Measurements from ENCODE around the gene MOB3B.
"Not testable (repeated sequence)": the region's sequence is repeated elsewhere in the genome, so short reads cannot be mapped to it uniquely, and the experiment has no call there.

MOB3B gene

DNA sequence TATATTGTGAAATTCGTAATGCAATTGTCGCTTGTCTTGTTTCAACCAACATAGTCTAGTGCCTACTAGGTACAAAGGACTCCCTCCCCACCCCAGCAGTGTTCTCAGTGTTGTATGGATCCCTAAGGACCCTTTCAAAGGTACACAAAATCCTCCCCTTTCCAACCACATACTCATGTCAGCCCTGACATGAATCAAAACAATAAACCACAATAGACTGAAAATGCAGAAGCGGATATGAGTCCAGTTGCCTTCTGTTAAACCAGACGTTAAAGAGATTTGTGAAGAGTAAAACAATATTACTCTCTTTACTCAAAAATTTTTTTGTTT lies 87.9 kb downstream of the MOB3B start:
- no peak for DNase-seq

DNA sequence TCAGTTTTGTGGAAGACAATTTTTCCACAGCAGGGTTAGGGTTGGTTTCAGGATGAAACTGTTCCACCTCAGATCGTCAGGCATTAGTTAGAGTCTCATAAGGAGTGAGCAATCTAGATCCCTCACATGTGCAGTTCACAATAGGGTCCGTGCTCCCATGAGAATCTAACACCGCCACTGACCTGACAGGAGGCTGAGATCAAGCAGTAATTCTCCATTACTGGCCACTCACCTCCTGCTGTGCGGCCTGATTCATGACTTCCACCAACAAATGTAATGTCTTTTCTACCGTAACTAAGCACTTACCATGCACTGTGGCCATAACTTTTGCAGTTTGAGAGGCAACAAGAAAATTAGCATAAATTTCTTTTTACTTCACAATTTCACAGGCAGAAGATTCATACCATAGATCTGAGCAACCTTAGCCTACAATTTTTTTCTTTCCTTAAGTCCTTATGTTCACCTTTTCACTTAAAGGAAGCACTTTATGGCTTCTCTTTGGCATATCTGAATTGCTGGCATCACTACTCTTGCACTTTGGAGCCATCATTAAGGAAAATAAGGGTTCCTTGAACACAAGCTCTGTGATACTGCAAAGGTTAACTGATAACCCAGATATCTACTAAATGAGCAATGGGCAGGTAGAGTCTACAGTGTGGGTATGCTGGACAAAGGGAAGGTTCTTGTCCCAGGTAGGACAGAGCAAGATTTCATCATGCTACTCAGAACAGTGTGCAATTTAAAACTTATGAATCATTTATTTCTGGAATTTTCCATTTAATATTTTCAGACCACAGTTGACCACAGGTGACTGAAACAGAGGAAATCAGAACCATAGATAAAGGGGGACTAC lies 88.5 kb downstream of the MOB3B start:
- no peak for DNase-seq

- DNase-seq, result no peak
Observed at GRCh38 chr9:27438522-27438921, 91.1 kb downstream of the MOB3B start.

DNA sequence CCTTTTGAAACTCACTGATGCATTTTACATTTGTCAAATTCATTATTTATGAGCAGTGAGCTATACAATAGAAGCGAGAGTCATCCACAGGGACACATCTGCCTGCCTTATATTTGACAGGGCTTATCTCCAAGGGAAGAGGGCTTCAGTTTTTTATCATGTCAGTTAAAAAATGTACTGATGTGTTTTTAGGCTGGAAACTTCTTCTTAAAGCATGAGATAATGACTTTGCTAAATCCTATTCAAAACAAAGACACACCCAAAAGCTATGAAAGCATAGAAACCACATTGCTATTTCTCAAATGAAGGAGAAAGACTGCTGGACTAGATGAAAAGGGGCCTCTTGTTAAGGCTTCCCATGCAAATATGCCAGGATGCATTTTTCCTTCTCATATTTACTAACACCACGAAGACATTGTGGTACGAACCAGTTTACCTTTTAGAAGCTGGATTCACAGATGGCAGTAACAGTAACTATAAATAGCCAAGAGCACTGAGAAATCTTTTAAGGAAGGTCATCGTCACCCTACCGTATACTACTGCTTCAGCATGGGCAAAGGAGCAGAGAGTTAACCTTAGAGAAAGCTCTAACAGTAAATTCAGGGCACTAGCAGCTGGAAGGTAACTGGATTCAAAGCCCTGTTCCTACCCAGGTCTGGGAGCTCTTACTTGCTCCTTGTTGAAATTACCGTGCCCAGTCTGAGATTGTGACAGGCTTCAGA lies 91.8 kb downstream of the MOB3B start:
- DNase-seq, result no peak

DNA sequence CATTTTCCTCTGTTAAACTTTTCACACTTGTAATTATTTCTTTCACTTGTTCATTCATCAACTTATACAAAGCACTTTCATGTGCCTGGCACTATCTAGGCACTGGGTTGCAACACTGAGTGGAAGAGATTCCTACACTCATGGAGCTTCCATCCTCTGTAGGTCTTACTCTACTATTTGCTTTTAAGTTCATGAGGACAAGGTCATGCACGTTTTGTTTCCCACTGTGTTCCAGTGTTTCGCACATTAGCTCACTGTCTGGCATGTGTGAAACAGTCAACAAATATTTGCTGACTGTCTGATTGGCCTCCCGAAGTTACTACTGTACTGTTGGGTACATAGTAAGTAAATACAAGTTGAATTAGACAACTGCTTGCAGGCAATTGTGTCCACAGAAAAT lies 93.4 kb downstream of the MOB3B start:
- no peak for DNase-seq

DNA sequence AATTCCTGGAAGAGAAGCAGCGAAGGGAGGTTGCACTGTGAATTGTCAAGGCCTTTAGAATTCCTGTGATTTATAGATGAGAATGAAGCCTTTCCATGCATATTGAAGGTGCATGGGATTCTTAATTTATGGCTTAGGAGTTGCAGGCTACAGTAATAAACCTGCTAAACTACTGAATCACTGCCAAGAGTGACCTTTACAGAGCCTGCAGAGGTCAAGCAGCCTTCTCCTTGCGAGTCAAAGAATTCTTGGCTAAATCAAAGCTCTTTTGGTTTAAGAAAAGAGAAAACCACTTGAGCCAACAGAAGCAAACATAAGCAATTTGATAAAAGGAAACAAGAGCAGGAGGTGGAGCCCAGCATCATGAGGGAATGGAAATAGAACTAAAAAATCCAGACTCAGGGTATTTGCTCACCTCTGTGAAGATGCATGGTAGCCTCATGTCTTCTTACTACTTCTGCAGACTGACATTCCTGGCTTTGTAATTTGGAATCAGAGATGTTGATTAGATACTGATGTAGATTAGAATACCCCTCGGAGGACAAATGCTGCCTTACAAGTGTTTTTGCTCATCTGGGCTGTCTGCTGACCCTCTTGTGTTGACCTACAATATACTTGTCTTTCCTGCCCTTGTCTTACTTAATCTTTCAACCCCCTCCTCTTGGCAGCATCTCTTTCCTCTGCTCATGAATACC lies 95.8 kb downstream of the MOB3B start:
- no peak for DNase-seq

DNA sequence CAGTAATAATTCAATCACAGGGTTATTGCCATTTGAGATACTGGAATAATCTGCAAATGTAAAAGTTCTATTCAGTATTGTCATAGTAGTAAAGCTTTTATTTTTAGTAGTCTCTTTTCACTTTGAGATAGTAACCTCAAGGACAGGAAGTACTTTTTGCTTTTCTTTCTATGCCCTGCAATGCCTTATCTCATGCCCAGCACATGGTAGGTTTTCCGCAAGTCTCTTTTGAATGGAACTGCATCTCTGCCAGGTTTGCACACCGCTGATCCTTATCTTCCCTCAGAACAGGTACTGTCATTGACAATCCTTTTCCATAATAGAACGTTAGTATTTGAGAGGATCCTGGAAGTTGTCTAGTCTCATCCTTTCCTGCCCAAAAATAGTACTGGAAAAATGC lies 97.3 kb downstream of the MOB3B start:
- no peak for DNase-seq

- DNase-seq, result no peak
Observed at GRCh38 chr9:27431543-27432147, 98.0 kb downstream of the MOB3B start.

DNA sequence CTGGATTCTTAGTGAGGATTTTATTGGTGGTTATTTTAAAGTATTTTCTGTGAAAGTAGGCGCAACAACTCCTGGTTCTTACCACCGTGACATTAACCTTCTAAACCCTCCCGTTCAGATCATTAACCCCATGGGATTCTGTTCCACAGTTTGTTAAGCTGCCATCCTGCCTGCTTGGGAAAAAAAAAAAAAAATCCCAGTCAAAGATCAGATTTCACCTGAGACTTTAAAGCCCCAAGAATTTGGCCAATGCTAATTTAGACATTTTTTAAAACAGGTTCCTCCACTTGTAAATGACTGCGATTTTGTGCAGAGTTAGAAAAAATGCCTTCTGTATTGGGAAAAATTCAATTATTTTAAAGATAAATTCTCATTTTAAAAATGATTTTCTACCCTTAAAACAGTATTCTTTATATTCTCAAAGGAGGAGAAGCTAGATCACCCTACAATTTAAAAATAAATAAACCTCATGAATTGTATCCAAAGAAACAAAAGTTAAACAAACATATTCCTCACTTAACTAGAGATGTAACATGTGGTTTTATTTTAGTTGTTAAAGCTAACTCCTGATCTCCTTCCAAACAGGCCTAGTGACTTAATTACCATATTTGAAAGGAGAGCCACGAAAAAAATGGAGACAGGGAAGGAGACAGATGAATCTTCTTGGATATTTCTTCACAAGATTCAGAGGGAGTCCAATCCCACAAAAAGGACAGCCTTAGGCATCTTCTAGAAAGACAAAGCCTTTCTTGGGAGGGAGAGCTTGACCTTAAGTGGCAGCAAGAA lies 98.7 kb downstream of the MOB3B start:
- DNase-seq, result no peak

GRCh38 chr9:27429917-27430316 lies 99.7 kb downstream of the MOB3B start:
- no peak for DNase-seq

GRCh38 chr9:27429436-27429835 lies 100.2 kb downstream of the MOB3B start:
- DNase-seq, result no peak

- DNase-seq, result no peak
Observed at GRCh38 chr9:27428551-27428950, 101.1 kb downstream of the MOB3B start.

- no peak for DNase-seq
Observed at GRCh38 chr9:27427272-27427643, 102.4 kb downstream of the MOB3B start.

DNA sequence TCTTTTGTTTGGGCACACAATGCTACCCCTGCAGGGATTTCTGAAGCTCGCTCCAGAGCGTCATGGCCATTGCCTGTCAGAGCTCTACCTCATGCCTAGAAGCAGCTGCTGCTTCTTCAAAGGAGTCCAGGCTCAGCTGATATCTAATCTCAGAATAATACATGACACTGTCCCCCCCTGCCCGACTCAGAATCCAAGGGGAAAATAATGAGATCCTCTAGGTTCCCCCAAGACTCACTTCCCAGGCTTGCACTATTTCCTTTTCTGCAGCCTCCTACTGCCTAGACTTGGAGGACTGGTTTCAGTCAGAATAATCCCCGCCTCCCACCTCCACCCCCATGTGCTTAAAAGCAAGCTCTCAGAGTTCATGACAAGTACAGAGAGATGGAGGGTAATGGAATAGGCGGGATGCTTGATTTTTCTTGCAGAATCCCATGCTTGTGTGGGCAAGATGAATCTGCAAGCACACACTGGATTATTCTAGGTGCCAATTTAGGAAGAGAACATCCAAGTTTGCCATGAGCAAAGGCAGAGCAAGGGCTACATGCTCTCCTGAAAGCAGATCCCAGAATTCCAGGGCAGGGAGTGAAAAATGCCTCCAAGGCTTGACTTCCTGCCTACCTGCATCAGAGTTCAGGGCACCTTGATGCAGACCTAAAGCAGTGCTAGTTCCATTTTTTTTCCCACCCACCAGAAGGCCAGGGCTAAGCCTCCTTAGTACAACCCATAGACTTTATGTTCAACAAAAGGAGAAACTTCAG lies 102.9 kb downstream of the MOB3B start:
- DNase-seq, result no peak

- DNase-seq, result no peak
Observed at GRCh38 chr9:27425827-27426510, 103.6 kb downstream of the MOB3B start.

DNA sequence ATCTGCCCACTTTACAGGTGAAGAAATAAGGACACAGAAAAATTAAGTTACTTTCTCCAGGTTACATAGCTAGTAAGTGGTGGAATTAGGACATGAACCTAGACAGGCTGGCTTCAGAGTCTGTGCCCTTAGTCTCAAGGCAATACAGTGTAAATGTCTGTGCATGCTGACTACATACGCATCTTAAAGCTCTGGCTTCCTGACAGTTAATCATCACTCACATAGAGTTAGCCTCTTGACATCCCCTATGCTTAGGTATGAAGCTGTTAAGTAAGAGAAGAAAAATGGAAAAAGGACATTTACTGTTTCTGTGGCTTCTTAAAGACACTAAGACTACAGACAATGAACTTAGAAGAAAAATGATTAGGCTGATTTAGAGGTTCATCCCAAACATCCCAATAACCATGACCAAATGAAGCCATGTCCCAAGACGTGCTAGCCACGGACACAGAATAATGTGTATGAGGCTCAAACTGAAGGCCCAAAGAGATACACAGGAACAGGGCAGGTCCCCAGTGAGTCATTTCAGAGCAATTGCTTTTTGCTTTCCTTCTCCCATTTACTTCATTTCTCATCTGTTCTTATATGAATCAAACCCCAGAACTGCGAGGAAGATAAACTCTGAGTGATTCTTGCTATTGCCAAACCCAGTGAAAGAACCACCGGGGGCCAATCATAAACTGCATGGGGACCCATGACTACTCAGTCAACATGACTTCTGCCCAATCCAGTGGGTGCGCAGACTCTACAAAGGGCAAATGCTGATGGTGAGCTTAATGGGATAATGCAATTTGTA lies 105.5 kb downstream of the MOB3B start:
- DNase-seq, result no peak

GRCh38 chr9:27422279-27422834 lies 107.3 kb downstream of the MOB3B start:
- DNase-seq, result no peak

DNA sequence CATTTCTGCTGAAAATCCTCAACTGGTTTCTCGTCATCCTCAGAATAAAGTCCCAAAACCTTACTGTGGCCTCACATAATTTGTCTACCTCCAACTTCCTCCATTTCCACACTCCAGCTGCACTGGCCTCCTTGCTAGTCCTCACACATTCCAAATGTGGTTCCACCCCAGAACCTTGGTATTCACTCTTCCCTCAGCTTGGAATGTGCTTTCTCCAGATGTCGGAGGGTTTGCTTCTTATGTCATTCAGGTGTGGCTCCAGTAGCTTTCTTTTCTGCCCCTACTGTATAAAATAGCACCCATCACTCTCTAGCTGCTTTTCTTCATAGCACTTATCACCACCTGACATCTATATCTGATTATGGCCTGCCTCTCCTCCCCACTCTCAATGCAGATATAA lies 108.0 kb downstream of the MOB3B start:
- DNase-seq, result no peak

DNA sequence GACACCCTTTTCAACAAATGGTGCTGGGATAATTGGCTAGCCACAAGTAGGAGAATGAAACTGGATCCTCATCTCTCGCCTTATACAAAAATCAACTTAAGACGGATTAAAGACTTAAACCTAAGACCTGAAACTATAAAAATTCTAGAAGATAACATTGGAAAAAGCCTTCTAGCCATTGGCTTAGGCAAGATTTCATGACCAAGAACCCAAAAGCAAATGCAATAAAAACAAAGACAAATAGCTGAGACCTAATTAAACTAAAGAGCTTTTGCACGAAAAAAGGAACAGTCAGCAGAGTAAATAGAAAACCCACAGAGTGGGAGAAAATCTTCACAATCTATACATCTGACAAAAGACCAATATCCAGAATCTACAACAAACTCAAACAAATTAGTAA lies 110.1 kb downstream of the MOB3B start:
- DNase-seq, result not testable (repeated sequence)

- no peak for DNase-seq
Observed at GRCh38 chr9:27414220-27414761, 115.3 kb downstream of the MOB3B start.
